Measurements from ENCODE around the gene GPR173. TPM values are rescaled to one million over a fixed set of nuclear protein-coding genes. Genes with fewer than 3 reads are reported as not detected.

The GPR173 gene
- total RNA-seq, 1 experiment from 2014 or later, result 1.6 TPM

GRCh38 chrX:53122013-53122412 is 73.4 kb downstream of the GPR173 start:
- Histone ChIP-seq H3K4me3 (ENCODE audit: low read length) (no peak overlapping the region), H3K27ac (ENCODE audit: low read length) (no peak overlapping the region), H3K4me2 (ENCODE audit: low read length) (no peak overlapping the region), H3K9me3 (ENCODE audit: low read length) (no peaks in the 10 kb centered on the region), H3K79me2 (ENCODE audit: low read length) (peaks cover 13% of the 10 kb centered on the region; the same call in 1 of the 2 replicates), H3K9ac (ENCODE audit: low read length) (no peak overlapping the region), H3K27me3 (ENCODE audit: low read length) (no peaks in the 10 kb centered on the region), H3K36me3 (ENCODE audit: low read depth, low read length) (no peaks in the 10 kb centered on the region), H3F3A (ENCODE audit: low read length, unreplicated experiment) (no peaks in the 10 kb centered on the region), H3K4me1 (ENCODE audit: insufficient read depth, low read length) (peaks cover 12% of the 10 kb centered on the region; the same call in 1 of the 2 replicates), H3K9me2 (replicated peaks; ENCODE audit: low read length) (no peaks in the 10 kb centered on the region), H2AFZ (ENCODE audit: low read length) (no peak overlapping the region), H4K20me1 (ENCODE audit: low read length) (no peaks in the 10 kb centered on the region)
- DNase-seq (no peak), ATAC-seq (no peak)
- ChIA-PET POLR2A (ENCODE audit: unreplicated experiment) (no interaction called here), CTCF (no interaction called here)
- TF ChIP-seq CTCF (conservative IDR thresholded peaks at IDR 0.05; ENCODE audit: low read depth, low read length), result no peak
- TF ChIP-seq EZH2phosphoT487 (IDR thresholded peaks at IDR 0.05; ENCODE audit: borderline replicate concordance, low read length), result no peak
- intact Hi-C loops (cut with micrococcal nuclease), result no loop called here
- no TSS peak for BruUV-seq (replicated peaks)

DNA sequence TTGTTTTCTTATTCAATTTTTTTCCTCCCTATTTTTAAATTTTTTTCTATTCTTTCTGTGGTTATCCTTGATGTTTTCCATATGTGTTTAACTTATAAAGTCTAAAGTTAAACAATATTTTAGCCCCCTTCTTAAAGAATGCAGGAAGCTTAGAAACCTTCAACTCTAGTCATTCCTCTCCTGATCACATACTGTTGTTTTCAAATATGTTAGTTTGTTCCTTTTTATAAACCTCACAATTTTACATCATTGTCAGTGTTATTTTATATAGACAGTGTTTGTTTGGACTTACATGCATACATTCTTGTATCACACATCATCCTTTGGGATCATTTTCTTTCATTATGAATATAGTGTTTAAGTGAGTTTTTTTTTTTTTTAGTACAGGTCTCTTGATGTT is 76.9 kb downstream of the GPR173 start:
- Histone ChIP-seq H3K36me3 (ENCODE audit: low read depth, low read length) (no peaks in the 10 kb centered on the region), H3K79me2 (ENCODE audit: low read length) (peaks cover 16% of the 10 kb centered on the region; the same call in 1 of the 2 replicates), H3K9me2 (replicated peaks; ENCODE audit: low read length) (no peaks in the 10 kb centered on the region), H3K4me2 (ENCODE audit: low read length) (no peak overlapping the region), H3K27ac (ENCODE audit: low read length) (no peak overlapping the region), H2AFZ (ENCODE audit: low read length) (no peak overlapping the region), H3K9me3 (ENCODE audit: low read length) (no peaks in the 10 kb centered on the region), H4K20me1 (ENCODE audit: low read length) (no peaks in the 10 kb centered on the region), H3F3A (ENCODE audit: low read length, unreplicated experiment) (no peaks in the 10 kb centered on the region), H3K4me1 (ENCODE audit: insufficient read depth, low read length) (peaks cover 26% of the 10 kb centered on the region), H3K9ac (ENCODE audit: low read length) (no peak overlapping the region), H3K27me3 (ENCODE audit: low read length) (no peaks in the 10 kb centered on the region), H3K4me3 (ENCODE audit: low read length) (no peak overlapping the region)
- CTCF ChIA-PET, result no interaction called here
- ATAC-seq (no peak), DNase-seq (no peak)
- POLR2A ChIA-PET (ENCODE audit: unreplicated experiment), result no interaction called here
- TF ChIP-seq CTCF (conservative IDR thresholded peaks at IDR 0.05; ENCODE audit: low read depth, low read length) (no peak), EZH2 (IDR thresholded peaks at IDR 0.05; ENCODE audit: low read length, unreplicated experiment) (no peak), EZH2phosphoT487 (IDR thresholded peaks at IDR 0.05; ENCODE audit: borderline replicate concordance, low read length) (no peak)
- BruUV-seq (replicated peaks), result no TSS peak
- intact Hi-C loops (cut with micrococcal nuclease), result no loop called here

DNA sequence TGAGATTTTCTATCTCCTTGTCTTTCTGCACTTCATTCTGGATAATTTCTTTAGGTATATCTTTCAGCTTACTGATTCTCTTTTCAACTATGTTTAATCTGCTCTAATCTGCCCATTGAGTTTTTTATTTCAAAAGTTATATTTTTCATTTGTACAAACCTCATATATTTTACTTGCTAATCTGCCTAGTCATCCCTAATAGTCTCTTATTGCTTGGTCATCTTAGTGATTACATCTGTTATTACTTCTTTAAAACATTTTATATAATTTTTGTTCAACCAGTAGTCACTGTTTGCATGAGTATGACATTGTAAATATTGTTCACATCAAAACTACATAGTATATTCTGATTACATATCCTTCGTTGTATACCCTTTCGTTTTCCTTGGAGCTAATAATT is 77.8 kb downstream of the GPR173 start:
- peaks cover 26% of the 10 kb centered on the region for H3K4me1 ChIP-seq (ENCODE audit: insufficient read depth, low read length)
- peaks cover 16% of the 10 kb centered on the region; the same call in 1 of the 2 replicates for H3K79me2 ChIP-seq (ENCODE audit: low read length)
- CTCF ChIA-PET, result no interaction called here
- BruUV-seq (replicated peaks), result no TSS peak
- H3K27ac ChIP-seq (ENCODE audit: low read length), result no peak overlapping the region
- ATAC-seq (no peak), DNase-seq (no peak)
- no peak overlapping the region for H3K4me2 ChIP-seq (ENCODE audit: low read length)
- H3F3A ChIP-seq (ENCODE audit: low read length, unreplicated experiment), result no peaks in the 10 kb centered on the region
- H2AFZ ChIP-seq (ENCODE audit: low read length), result no peak overlapping the region
- POLR2A ChIA-PET (ENCODE audit: unreplicated experiment), result no interaction called here
- intact Hi-C loops (cut with micrococcal nuclease), result no loop called here
- no peaks in the 10 kb centered on the region for H3K9me2 ChIP-seq (replicated peaks; ENCODE audit: low read length)
- H4K20me1 ChIP-seq (ENCODE audit: low read length), result no peaks in the 10 kb centered on the region
- H3K4me3 ChIP-seq (ENCODE audit: low read length), result no peak overlapping the region
- TF ChIP-seq EZH2phosphoT487 (IDR thresholded peaks at IDR 0.05; ENCODE audit: borderline replicate concordance, low read length) (no peak), EZH2 (IDR thresholded peaks at IDR 0.05; ENCODE audit: low read length, unreplicated experiment) (no peak), CTCF (conservative IDR thresholded peaks at IDR 0.05; ENCODE audit: low read depth, low read length) (no peak)
- H3K9me3 ChIP-seq (ENCODE audit: low read length), result no peaks in the 10 kb centered on the region
- H3K27me3 ChIP-seq (ENCODE audit: low read length), result no peaks in the 10 kb centered on the region
- H3K9ac ChIP-seq (ENCODE audit: low read length), result no peak overlapping the region
- no peaks in the 10 kb centered on the region for H3K36me3 ChIP-seq (ENCODE audit: low read depth, low read length)

Measured in PC-3 (cell line).